Measurements from ENCODE around the gene SMIM1. TPM values are rescaled to one million over a fixed set of nuclear protein-coding genes. Genes with fewer than 3 reads are reported as not detected.

Gene SMIM1
- total and polyA plus RNA-seq, 5 donors = 44.2 to 243 (median 107) TPM

DNA sequence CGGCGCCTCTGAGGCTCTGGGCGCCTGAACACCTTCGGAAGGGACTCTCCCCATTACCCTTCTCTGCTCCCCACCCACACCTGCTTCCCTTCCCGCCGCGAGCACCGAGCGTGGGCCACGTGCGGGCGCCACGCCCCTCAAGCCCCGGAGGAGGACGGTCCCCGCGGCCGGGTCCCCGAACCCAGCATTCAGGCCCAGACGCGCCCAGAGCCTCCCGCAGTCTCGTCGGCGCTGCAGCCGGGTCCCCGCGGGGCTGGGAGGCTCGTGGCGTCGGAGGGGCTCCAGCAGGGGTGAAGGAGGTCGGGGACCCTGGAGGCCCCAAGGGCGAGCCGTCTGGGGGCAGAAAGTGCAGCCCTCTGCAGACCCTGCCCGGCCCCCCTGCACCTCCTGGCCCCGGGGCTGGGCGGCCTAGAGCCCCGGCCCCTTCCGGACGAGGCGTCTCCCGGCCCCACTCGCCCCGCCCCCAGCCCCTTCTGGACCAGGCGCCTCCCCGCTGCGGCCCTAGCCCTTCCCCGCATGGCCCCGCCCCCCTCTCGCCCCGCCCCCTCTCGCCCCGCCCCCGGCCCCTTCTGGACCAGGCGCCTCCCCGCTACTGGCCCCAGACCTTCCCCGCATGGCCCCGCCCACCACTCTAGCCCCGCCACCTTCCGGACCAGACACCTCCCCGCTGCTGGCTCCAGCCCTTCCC, 378 bp upstream of the SMIM1 start:
- intact Hi-C loops (cut with DNase I) = no loop called here
- 1% methylated on average over 60 of the region's 61 CpGs for WGBS
- Histone ChIP-seq H3K27me3 (ENCODE audit: control insufficient read depth, insufficient read depth) (no peaks in the 10 kb centered on the region), H3K4me1 (ENCODE audit: control insufficient read depth, insufficient read depth, low read length) (peaks cover 4% of the 10 kb centered on the region), H3K27ac (ENCODE audit: low read length) (peak overlapping the region; percentile 1), H3K4me3 (ENCODE audit: low read length) (peak overlapping the region; percentile 74), H3K9me3 (ENCODE audit: control insufficient read depth, low read length) (no peaks in the 10 kb centered on the region)
- ATAC-seq (peak; percentile 81 to 82), DNase-seq (peak; percentile 94 to 98 (median 97))

GRCh38 chr1:3773572-3774275, 1.2 kb downstream of the SMIM1 start:
- peaks cover 4% of the 10 kb centered on the region for H3K4me1 ChIP-seq (ENCODE audit: control insufficient read depth, insufficient read depth, low read length)
- no peak overlapping the region for H3K4me3 ChIP-seq (ENCODE audit: low read length)
- H3K27me3 ChIP-seq (ENCODE audit: control insufficient read depth, insufficient read depth) = no peaks in the 10 kb centered on the region
- H3K27ac ChIP-seq (ENCODE audit: low read length) = peak overlapping the region; percentile 2
- intact Hi-C loops (cut with DNase I) = no loop called here
- no peak for DNase-seq
- ATAC-seq = no peak
- WGBS = 77% methylated on average over 16 of the region's 16 CpGs
- no peaks in the 10 kb centered on the region for H3K9me3 ChIP-seq (ENCODE audit: control insufficient read depth, low read length)

DNA sequence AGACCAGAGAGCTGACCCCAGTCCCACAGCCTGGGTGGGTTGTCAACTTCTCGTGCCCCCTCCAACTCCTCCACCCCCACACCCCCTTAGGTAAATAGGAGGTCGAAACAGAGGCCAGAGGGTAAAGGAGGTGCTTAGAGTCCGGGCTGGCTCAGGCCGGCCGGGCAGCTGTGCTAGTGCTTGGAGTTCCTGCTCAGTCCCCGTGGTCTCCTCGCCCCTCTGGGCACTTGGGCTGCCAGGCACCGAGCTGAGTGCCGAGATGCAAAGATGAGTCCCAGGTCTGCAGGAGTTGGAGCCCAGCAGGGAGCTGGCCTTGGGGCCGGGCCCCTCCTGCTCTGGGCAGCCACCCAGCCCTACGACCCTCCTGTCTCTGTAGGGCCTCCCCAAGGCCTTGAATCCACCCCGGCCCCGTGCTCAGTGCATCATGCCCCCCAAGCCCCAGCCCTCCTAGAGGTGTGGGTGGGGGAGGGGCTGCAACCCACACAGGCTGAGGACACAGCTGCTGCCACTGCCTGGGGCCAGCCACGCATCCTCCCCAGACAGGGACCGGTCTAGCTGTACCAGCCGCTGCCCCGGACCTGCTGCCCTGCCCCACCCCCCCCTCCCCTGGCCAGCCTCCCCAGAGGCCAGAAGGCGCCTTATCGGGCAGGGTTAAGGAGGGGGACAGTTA, 1.9 kb downstream of the SMIM1 start:
- ATAC-seq (no peak), DNase-seq (no peak)
- intact Hi-C loops (cut with DNase I) = no loop called here
- Histone ChIP-seq H3K4me3 (ENCODE audit: low read length) (no peak overlapping the region), H3K9me3 (ENCODE audit: control insufficient read depth, low read length) (no peaks in the 10 kb centered on the region), H3K27me3 (ENCODE audit: control insufficient read depth, insufficient read depth) (no peaks in the 10 kb centered on the region), H3K4me1 (ENCODE audit: control insufficient read depth, insufficient read depth, low read length) (peaks cover 4% of the 10 kb centered on the region), H3K27ac (ENCODE audit: low read length) (peak overlapping the region; percentile 2)
- 60% methylated on average over 19 of the region's 19 CpGs for WGBS

DNA sequence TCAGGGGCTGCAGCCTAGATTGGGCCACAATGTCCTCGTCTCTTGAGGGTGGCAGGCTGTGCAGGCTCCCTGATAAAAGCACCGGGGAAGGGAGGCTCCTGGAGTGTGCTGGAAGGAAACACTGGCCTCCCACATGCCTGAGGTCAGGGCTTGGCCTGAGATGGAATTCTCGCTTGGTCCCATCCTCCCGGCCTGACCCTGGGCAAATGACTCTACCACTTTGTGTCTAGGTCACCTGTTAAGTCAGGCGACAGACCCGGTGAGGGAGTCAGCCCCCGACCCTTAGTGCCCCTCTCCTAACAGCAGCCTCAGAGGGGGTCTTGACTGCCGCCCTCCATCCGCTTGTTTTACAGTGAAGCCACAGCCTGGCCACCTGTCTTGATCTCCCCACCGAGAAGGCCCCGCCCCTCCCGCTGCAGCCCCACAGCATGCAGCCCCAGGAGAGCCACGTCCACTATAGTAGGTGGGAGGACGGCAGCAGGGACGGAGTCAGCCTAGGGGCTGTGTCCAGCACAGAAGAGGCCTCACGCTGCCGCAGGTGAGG, 2.5 kb downstream of the SMIM1 start:
- H3K27me3 ChIP-seq (ENCODE audit: control insufficient read depth, insufficient read depth) = no peaks in the 10 kb centered on the region
- H3K4me3 ChIP-seq (ENCODE audit: low read length) = no peak overlapping the region
- H3K4me1 ChIP-seq (ENCODE audit: control insufficient read depth, insufficient read depth, low read length) = peaks cover 4% of the 10 kb centered on the region
- peak; percentile 2 to 6 for ATAC-seq
- peak in 1 of 3 donors; percentile 62 for DNase-seq
- no peak overlapping the region for H3K27ac ChIP-seq (ENCODE audit: low read length)
- 28% methylated on average over 17 of the region's 17 CpGs for WGBS
- intact Hi-C loops (cut with DNase I) = no loop called here
- H3K9me3 ChIP-seq (ENCODE audit: control insufficient read depth, low read length) = no peaks in the 10 kb centered on the region

GRCh38 chr1:3775490-3776230, 3.1 kb downstream of the SMIM1 start:
- H3K4me1 ChIP-seq (ENCODE audit: control insufficient read depth, insufficient read depth, low read length) = peaks cover 4% of the 10 kb centered on the region
- ATAC-seq (peak in 1 of 2 donors; percentile 3), DNase-seq (peak; percentile 70 to 85 (median 84))
- no peak overlapping the region for H3K27ac ChIP-seq (ENCODE audit: low read length)
- H3K4me3 ChIP-seq (ENCODE audit: low read length) = no peak overlapping the region
- no peaks in the 10 kb centered on the region for H3K9me3 ChIP-seq (ENCODE audit: control insufficient read depth, low read length)
- H3K27me3 ChIP-seq (ENCODE audit: control insufficient read depth, insufficient read depth) = no peaks in the 10 kb centered on the region
- 35% methylated on average over 27 of the region's 27 CpGs for WGBS
- intact Hi-C loops (cut with DNase I) = no loop called here

DNA sequence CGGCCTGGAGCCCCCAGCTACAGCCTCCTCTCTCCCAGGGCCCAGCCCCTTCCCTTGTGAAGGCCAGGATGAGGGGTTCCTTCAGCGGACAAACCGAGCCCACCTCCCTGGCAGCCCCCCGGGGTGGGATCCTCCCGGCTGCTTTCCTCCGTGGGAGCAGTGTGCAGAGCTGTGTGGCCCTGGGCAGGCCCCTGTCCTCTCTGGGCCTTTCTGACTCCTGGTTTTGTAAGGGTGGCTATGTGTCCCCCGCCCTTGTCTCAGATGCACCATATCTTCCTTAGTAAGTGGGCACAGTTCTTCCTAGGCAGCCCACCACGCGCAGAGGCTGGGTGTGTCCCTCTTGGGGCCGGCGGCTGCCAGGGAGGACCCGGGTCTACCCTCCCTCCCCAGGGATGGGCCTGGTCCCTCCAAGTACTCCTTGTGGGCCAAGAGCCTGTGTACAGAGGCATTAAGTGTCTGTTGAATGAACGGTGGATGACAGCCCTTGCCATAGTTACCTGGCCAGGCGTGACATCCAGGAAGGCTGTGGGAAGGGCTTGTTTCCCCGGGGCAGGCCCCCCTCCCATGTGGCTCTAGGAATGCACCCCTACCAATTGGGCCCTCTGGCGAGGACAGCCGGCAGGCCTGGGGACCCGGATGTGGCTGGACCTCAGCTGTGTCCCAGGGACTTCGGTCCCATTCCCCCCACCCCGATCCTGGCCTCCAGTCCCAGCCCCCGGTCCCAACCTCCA, 3.8 kb downstream of the SMIM1 start:
- no peak for ATAC-seq
- peaks cover 4% of the 10 kb centered on the region for H3K4me1 ChIP-seq (ENCODE audit: control insufficient read depth, insufficient read depth, low read length)

DNA sequence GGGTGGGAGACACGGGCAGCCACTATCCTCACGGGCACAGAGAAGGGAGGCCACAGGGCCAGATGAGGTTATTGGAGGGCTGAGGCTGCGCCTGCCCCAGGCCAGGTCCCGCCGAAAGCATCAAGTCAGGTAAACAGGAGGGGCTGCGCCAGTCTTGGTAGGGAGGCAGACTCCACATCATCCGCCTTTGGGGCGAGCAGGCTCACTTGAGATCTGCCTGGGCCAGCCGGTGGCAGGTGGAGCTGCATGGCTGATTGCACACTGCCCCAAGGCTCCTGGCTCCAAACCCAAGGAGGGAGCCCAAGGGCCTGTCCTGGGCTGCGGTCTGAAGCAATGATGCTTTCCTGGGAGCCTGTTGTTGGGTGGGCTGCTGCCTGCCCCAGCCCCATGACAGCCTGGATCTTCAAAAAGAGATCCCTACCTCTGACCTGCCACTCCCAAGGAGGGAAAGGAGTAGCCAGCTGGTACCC, 4.6 kb downstream of the SMIM1 start:
- Histone ChIP-seq H3K27ac (ENCODE audit: low read length) (no peak overlapping the region), H3K9me3 (ENCODE audit: control insufficient read depth, low read length) (no peaks in the 10 kb centered on the region), H3K27me3 (ENCODE audit: control insufficient read depth, insufficient read depth) (no peaks in the 10 kb centered on the region), H3K4me1 (ENCODE audit: control insufficient read depth, insufficient read depth, low read length) (peaks cover 4% of the 10 kb centered on the region), H3K4me3 (ENCODE audit: low read length) (no peak overlapping the region)
- 86% methylated on average over 10 of the region's 10 CpGs for WGBS
- intact Hi-C loops (cut with DNase I) = no loop called here
- ATAC-seq (no peak), DNase-seq (peak in 1 of 3 donors; percentile 38)

More for the DNA sequence above, 3.8 kb downstream of the SMIM1 start:
- H3K27me3 ChIP-seq (ENCODE audit: control insufficient read depth, insufficient read depth) = no peaks in the 10 kb centered on the region
- H3K9me3 ChIP-seq (ENCODE audit: control insufficient read depth, low read length) = no peaks in the 10 kb centered on the region
- intact Hi-C loops (cut with DNase I) = no loop called here
- no peak overlapping the region for H3K4me3 ChIP-seq (ENCODE audit: low read length)
- 78% methylated on average over 21 of the region's 21 CpGs for WGBS
- DNase-seq = peak in 1 of 3 donors; percentile 46
- H3K27ac ChIP-seq (ENCODE audit: low read length) = no peak overlapping the region

DNA sequence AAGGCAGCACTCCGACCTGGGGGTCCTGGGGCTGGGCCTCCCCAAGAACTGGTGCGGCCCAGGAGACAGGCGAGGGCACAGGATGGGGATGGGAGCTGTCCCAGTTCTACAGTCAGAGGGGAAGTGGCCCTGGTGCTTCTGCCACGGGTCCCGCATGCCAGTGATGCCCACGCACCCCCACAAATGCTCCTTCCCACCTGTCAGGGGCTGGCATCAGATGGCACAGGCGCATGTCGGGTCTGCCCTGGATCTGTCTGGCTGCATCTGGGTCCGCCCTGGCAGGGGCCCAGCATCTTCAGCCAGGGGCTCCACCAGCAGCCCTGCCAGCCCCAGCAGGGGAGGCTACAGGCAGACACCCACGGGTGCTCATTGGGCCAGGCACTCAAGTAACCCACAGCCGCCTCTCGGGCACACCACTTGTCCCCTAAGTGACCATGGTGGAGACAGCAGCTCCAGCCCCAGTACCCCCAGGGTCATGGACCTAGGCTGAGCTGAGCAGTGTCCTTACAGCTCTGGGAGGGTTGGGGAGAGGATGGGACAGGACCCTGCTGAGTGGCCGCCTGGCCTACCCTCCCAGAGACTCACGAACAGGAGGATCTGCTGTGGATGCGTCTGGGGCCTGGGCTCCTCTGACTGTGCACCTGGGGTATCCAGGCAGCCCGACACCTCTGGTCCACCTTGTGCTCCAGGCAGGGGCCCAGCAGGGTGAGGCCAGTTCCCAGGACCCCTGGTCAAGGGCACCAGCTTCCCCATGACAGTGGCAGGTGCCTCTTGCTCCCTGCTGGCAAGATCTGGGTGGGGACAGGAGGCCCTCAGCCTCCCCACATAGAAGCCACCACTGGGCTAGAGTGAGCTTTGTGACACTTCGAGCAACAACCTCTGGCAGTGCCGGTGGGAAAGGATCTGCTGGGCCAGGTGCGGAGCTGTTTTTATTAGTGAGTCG, 5.4 kb downstream of the SMIM1 start:
- Histone ChIP-seq H3K27ac (ENCODE audit: low read length) (no peak overlapping the region), H3K4me1 (ENCODE audit: control insufficient read depth, insufficient read depth, low read length) (peaks cover 4% of the 10 kb centered on the region), H3K9me3 (ENCODE audit: control insufficient read depth, low read length) (no peaks in the 10 kb centered on the region), H3K27me3 (ENCODE audit: control insufficient read depth, insufficient read depth) (no peaks in the 10 kb centered on the region), H3K4me3 (ENCODE audit: low read length) (no peak overlapping the region)
- 83% methylated on average over 20 of the region's 20 CpGs for WGBS
- no peak for ATAC-seq
- no peak for DNase-seq
- intact Hi-C loops (cut with DNase I) = no loop called here

DNA sequence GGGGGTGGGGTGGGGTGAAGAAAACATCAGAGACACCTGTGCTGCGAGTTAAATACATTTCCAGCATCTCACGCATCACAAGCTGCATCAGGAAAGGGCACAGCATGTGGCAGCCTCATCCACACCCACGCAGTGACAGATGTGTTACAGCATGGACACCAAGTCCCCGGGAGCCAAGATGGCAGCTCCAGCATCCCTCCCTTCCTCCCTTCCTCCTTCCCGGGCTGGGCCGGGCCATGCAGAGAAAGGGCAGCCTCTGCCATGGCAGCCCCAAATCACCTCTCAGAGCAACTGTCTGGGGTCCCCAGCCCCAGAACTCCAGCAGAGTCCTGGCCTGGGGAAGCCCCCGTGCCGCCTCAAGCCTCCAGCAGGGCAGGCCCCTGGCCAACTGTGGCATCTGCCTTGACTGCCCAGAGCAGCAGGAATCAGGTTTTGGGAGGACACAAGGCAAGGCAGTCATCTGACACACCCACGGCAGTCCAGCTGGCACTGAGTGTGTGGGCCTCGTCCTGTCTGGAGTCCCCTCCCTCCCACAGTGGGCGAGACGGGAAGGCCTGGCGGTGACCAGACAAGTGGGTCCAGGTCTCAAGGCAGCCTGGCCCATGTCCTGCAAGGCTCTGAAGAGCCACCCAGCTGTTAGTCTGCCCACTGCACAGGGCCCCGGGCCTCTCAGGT, 6.2 kb downstream of the SMIM1 start:
- H3K27ac ChIP-seq (ENCODE audit: low read length) = no peak overlapping the region
- intact Hi-C loops (cut with DNase I) = no loop called here
- DNase-seq (peak in 1 of 3 donors; percentile 74), ATAC-seq (peak; percentile 12 to 49)
- H3K4me3 ChIP-seq (ENCODE audit: low read length) = no peak overlapping the region
- WGBS = 66% methylated on average over 14 of the region's 14 CpGs
- H3K27me3 ChIP-seq (ENCODE audit: control insufficient read depth, insufficient read depth) = no peaks in the 10 kb centered on the region
- peaks cover 4% of the 10 kb centered on the region for H3K4me1 ChIP-seq (ENCODE audit: control insufficient read depth, insufficient read depth, low read length)
- no peaks in the 10 kb centered on the region for H3K9me3 ChIP-seq (ENCODE audit: control insufficient read depth, low read length)

All from right cardiac atrium (tissue), 5 donors.